Measurements from ENCODE around the gene DZIP1L.

- TF ChIP-seq CTCF (conservative IDR thresholded peaks at IDR 0.05) = no peak
- no peak for TF ChIP-seq EZH2 (IDR thresholded peaks at IDR 0.05; ENCODE audit: low read depth)
Measured at GRCh38 chr3:138046955-138047354, 68.5 kb downstream of the DZIP1L start.

All from PC-9 (cell line).